ENCODE data around the gene AGR2.
"Not testable (repeated sequence)": the region's sequence is repeated elsewhere in the genome, so short reads cannot be mapped to it uniquely, and the experiment has no call there.

The AGR2 gene

GRCh38 chr7:16804674-16805439 lies at the start of gene AGR2:
Gene AGR2 (minus strand): TSS chr7:16804999. CDS start chr7:16801796, 3,203 bp downstream.
- no peak for DNase-seq (ENCODE audit: low read depth in 2 of 2)

- DNase-seq (ENCODE audit: low read depth in 2 of 2): not testable (repeated sequence)
Measured at GRCh38 chr7:16853189-16853588, 48.4 kb upstream of the AGR2 start.

- DNase-seq (ENCODE audit: low read depth in 2 of 2): no peak
Measured at GRCh38 chr7:16851829-16852228, 47.0 kb upstream of the AGR2 start.

GRCh38 chr7:16850614-16851466 lies 46.0 kb upstream of the AGR2 start:
- DNase-seq (ENCODE audit: low read depth in 2 of 2): no peak

GRCh38 chr7:16849296-16850148 lies 44.7 kb upstream of the AGR2 start:
- DNase-seq (ENCODE audit: low read depth in 2 of 2): no peak

GRCh38 chr7:16847381-16847860 lies 42.6 kb upstream of the AGR2 start:
- DNase-seq (ENCODE audit: low read depth in 2 of 2): no peak

GRCh38 chr7:16846601-16847165 lies 41.9 kb upstream of the AGR2 start:
- DNase-seq (ENCODE audit: low read depth in 2 of 2): no peak

GRCh38 chr7:16845746-16846145 lies 40.9 kb upstream of the AGR2 start:
- DNase-seq (ENCODE audit: low read depth in 2 of 2): no peak

GRCh38 chr7:16841681-16842080 lies 36.9 kb upstream of the AGR2 start:
- DNase-seq (ENCODE audit: low read depth in 2 of 2): peak; percentile 11 to 19

- DNase-seq (ENCODE audit: low read depth in 2 of 2): no peak
Measured at GRCh38 chr7:16840094-16840493, 35.3 kb upstream of the AGR2 start.

- peak; percentile 20 to 32 for DNase-seq (ENCODE audit: low read depth in 2 of 2)
Measured at GRCh38 chr7:16839646-16840045, 34.8 kb upstream of the AGR2 start.

- DNase-seq (ENCODE audit: low read depth in 2 of 2): no peak
Measured at GRCh38 chr7:16838891-16839290, 34.1 kb upstream of the AGR2 start.

- no peak for DNase-seq (ENCODE audit: low read depth in 2 of 2)
Measured at GRCh38 chr7:16838386-16838785, 33.6 kb upstream of the AGR2 start.

GRCh38 chr7:16836481-16836880 lies 31.7 kb upstream of the AGR2 start:
- no peak for DNase-seq (ENCODE audit: low read depth in 2 of 2)

- no peak for DNase-seq (ENCODE audit: low read depth in 2 of 2)
Measured at GRCh38 chr7:16833373-16833772, 28.6 kb upstream of the AGR2 start.

- no peak for DNase-seq (ENCODE audit: low read depth in 2 of 2)
Measured at GRCh38 chr7:16826060-16826459, 21.3 kb upstream of the AGR2 start.

- DNase-seq (ENCODE audit: low read depth in 2 of 2): no peak
Measured at GRCh38 chr7:16822029-16822428, 17.2 kb upstream of the AGR2 start.

- no peak for DNase-seq (ENCODE audit: low read depth in 2 of 2)
Measured at GRCh38 chr7:16818732-16819131, 13.9 kb upstream of the AGR2 start.

GRCh38 chr7:16817536-16817935 lies 12.7 kb upstream of the AGR2 start:
- DNase-seq (ENCODE audit: low read depth in 2 of 2): no peak

GRCh38 chr7:16816824-16817223 lies 12.0 kb upstream of the AGR2 start:
- no peak for DNase-seq (ENCODE audit: low read depth in 2 of 2)

GRCh38 chr7:16815001-16815400 lies 10.2 kb upstream of the AGR2 start:
- no peak for DNase-seq (ENCODE audit: low read depth in 2 of 2)

GRCh38 chr7:16813232-16813616 lies 8.4 kb upstream of the AGR2 start:
- DNase-seq (ENCODE audit: low read depth in 2 of 2): no peak
